ENCODE data around the gene TEX14.

Gene TEX14

GRCh38 chr17:58513965-58514769 lies 177.7 kb downstream of the TEX14 start, which contains the start of gene MTMR4:
Gene MTMR4 (minus strand): TSS chr17:58514638. CDS start chr17:58514407, 231 bp downstream.
- peak; percentile 18 for DNase-seq
- no peak for TF ChIP-seq CTCF (IDR thresholded peaks at IDR 0.05; ENCODE audit: low read depth, low read length, missing control alignments)
- Histone ChIP-seq H3K27ac (no peak within 1 kb of the TSS), H3K4me3 (ENCODE audit: low read depth, low read length) (peak within 1 kb of the TSS; percentile 73), H3K27me3 (replicated peaks) (no peaks in the 10 kb centered on the region), H3K36me3 (replicated peaks) (peaks cover 22% of the 10 kb centered on the region)
- in situ Hi-C loops (cut with HindIII; ENCODE audit: low pct_ligation_motif_present, low sequenced_read_pairs), result no loop called here

GRCh38 chr17:58513267-58513964 lies 178.4 kb downstream of the TEX14 start:
- DNase-seq, result no peak
- in situ Hi-C loops (cut with HindIII; ENCODE audit: low pct_ligation_motif_present, low sequenced_read_pairs), result no loop called here

GRCh38 chr17:58510075-58510474 lies 181.8 kb downstream of the TEX14 start:
- H3K4me3 ChIP-seq (ENCODE audit: low read depth, low read length), result no peak overlapping the region
- in situ Hi-C loops (cut with HindIII; ENCODE audit: low pct_ligation_motif_present, low sequenced_read_pairs), result no loop called here
- no peak for DNase-seq
- no peaks in the 10 kb centered on the region for H3K27me3 ChIP-seq (replicated peaks)
- peaks cover 25% of the 10 kb centered on the region for H3K36me3 ChIP-seq (replicated peaks)
- no peak for TF ChIP-seq CTCF (IDR thresholded peaks at IDR 0.05; ENCODE audit: low read depth, low read length, missing control alignments)
- H3K27ac ChIP-seq, result no peak overlapping the region

More at GRCh38 chr17:58513267-58513964, 178.4 kb downstream of the TEX14 start:
- TF ChIP-seq CTCF (IDR thresholded peaks at IDR 0.05; ENCODE audit: low read depth, low read length, missing control alignments), result no peak
- peaks cover 22% of the 10 kb centered on the region for H3K36me3 ChIP-seq (replicated peaks)
- no peak overlapping the region for H3K27ac ChIP-seq
- H3K4me3 ChIP-seq (ENCODE audit: low read depth, low read length), result peak overlapping the region; percentile 73
- no peaks in the 10 kb centered on the region for H3K27me3 ChIP-seq (replicated peaks)

GRCh38 chr17:58508341-58509067 lies 183.3 kb downstream of the TEX14 start:
- DNase-seq, result no peak
- in situ Hi-C loops (cut with HindIII; ENCODE audit: low pct_ligation_motif_present, low sequenced_read_pairs), result no loop called here
- no peak for TF ChIP-seq CTCF (IDR thresholded peaks at IDR 0.05; ENCODE audit: low read depth, low read length, missing control alignments)
- no peaks in the 10 kb centered on the region for H3K27me3 ChIP-seq (replicated peaks)
- no peak overlapping the region for H3K27ac ChIP-seq
- H3K4me3 ChIP-seq (ENCODE audit: low read depth, low read length), result no peak overlapping the region
- peaks cover 41% of the 10 kb centered on the region for H3K36me3 ChIP-seq (replicated peaks)

GRCh38 chr17:58507123-58507634 lies 184.7 kb downstream of the TEX14 start:
- no peak for TF ChIP-seq CTCF (IDR thresholded peaks at IDR 0.05; ENCODE audit: low read depth, low read length, missing control alignments)
- Histone ChIP-seq H3K36me3 (replicated peaks) (peaks cover 48% of the 10 kb centered on the region), H3K4me3 (ENCODE audit: low read depth, low read length) (no peak overlapping the region), H3K27ac (peak overlapping the region; percentile 76), H3K27me3 (replicated peaks) (no peaks in the 10 kb centered on the region)
- in situ Hi-C loops (cut with HindIII; ENCODE audit: low pct_ligation_motif_present, low sequenced_read_pairs), result no loop called here
- DNase-seq, result peak; percentile 55

All from brain microvascular endothelial cell (primary cell).